Measurements from ENCODE around the gene EHD3.

EHD3 gene

GRCh38 chr2:31233741-31234682 lies at the start of gene EHD3:
EHD3 (plus strand) TSS chr2:31234152; CDS start chr2:31234622, 470 bp downstream.
- peak within 1 kb of the TSS; percentile 91 for H3K4me3 Mint-ChIP-seq
- ATAC-seq (ENCODE audit: low read depth) (peak; percentile 97), DNase-seq (ENCODE audit: low spot score in 2 of 2) (peak; percentile 76 to 85)
- no peaks in the 10 kb centered on the region for H3K27me3 Mint-ChIP-seq
- H3K9me3 Mint-ChIP-seq: no peaks in the 10 kb centered on the region
- peaks cover 40% of the 10 kb centered on the region for H3K4me1 Mint-ChIP-seq
- peak within 1 kb of the TSS; percentile 78 for H3K27ac Mint-ChIP-seq
- H3K36me3 Mint-ChIP-seq: peaks cover 5% of the 10 kb centered on the region

GRCh38 chr2:31187166-31187565 lies 46.8 kb upstream of the EHD3 start:
- no peak for DNase-seq (ENCODE audit: low spot score in 2 of 2)
- Mint-ChIP-seq H3K9me3 (peaks cover 1% of the 10 kb centered on the region), H3K27me3 (no peaks in the 10 kb centered on the region), H3K4me3 (no peak overlapping the region), H3K36me3 (peaks cover 31% of the 10 kb centered on the region), H3K4me1 (peaks cover 3% of the 10 kb centered on the region), H3K27ac (no peak overlapping the region)
- ATAC-seq (ENCODE audit: low read depth): no peak

GRCh38 chr2:31188131-31188530 lies 45.8 kb upstream of the EHD3 start:
- Mint-ChIP-seq H3K4me3 (no peak overlapping the region), H3K27me3 (no peaks in the 10 kb centered on the region), H3K27ac (no peak overlapping the region), H3K36me3 (peaks cover 31% of the 10 kb centered on the region), H3K4me1 (peaks cover 5% of the 10 kb centered on the region), H3K9me3 (peaks cover 1% of the 10 kb centered on the region)
- no peak for DNase-seq (ENCODE audit: low spot score in 2 of 2)
- no peak for ATAC-seq (ENCODE audit: low read depth)

GRCh38 chr2:31189141-31189540 lies 44.8 kb upstream of the EHD3 start:
- DNase-seq (ENCODE audit: low spot score in 2 of 2) (no peak), ATAC-seq (ENCODE audit: low read depth) (no peak)
- Mint-ChIP-seq H3K4me3 (no peak overlapping the region), H3K4me1 (peaks cover 11% of the 10 kb centered on the region), H3K27me3 (no peaks in the 10 kb centered on the region), H3K36me3 (peaks cover 26% of the 10 kb centered on the region), H3K9me3 (no peaks in the 10 kb centered on the region), H3K27ac (no peak overlapping the region)

GRCh38 chr2:31190188-31190587 lies 43.8 kb upstream of the EHD3 start:
- no peak for DNase-seq (ENCODE audit: low spot score in 2 of 2)
- Mint-ChIP-seq H3K36me3 (peaks cover 17% of the 10 kb centered on the region), H3K4me3 (no peak overlapping the region), H3K9me3 (no peaks in the 10 kb centered on the region), H3K4me1 (peaks cover 13% of the 10 kb centered on the region), H3K27ac (no peak overlapping the region), H3K27me3 (no peaks in the 10 kb centered on the region)
- no peak for ATAC-seq (ENCODE audit: low read depth)

GRCh38 chr2:31191931-31192330 lies 42.0 kb upstream of the EHD3 start:
- ATAC-seq (ENCODE audit: low read depth) (no peak), DNase-seq (ENCODE audit: low spot score in 2 of 2) (no peak)
- peaks cover 2% of the 10 kb centered on the region for H3K9me3 Mint-ChIP-seq
- no peak overlapping the region for H3K27ac Mint-ChIP-seq
- H3K36me3 Mint-ChIP-seq: peaks cover 20% of the 10 kb centered on the region
- H3K4me3 Mint-ChIP-seq: no peak overlapping the region
- H3K4me1 Mint-ChIP-seq: peaks cover 13% of the 10 kb centered on the region
- H3K27me3 Mint-ChIP-seq: no peaks in the 10 kb centered on the region

- ATAC-seq (ENCODE audit: low read depth): no peak
- no peaks in the 10 kb centered on the region for H3K27me3 Mint-ChIP-seq
- H3K9me3 Mint-ChIP-seq: peaks cover 2% of the 10 kb centered on the region
Observed at GRCh38 chr2:31192396-31192795, 41.6 kb upstream of the EHD3 start.

GRCh38 chr2:31192851-31193392 lies 41.0 kb upstream of the EHD3 start:
- Mint-ChIP-seq H3K4me3 (no peak overlapping the region), H3K27me3 (no peaks in the 10 kb centered on the region), H3K27ac (no peak overlapping the region), H3K9me3 (peaks cover 2% of the 10 kb centered on the region), H3K36me3 (peaks cover 25% of the 10 kb centered on the region), H3K4me1 (peaks cover 13% of the 10 kb centered on the region)
- DNase-seq (ENCODE audit: low spot score in 2 of 2) (no peak), ATAC-seq (ENCODE audit: low read depth) (no peak)

More at GRCh38 chr2:31192396-31192795, 41.6 kb upstream of the EHD3 start:
- no peak overlapping the region for H3K27ac Mint-ChIP-seq
- H3K4me1 Mint-ChIP-seq: peaks cover 13% of the 10 kb centered on the region
- peaks cover 23% of the 10 kb centered on the region for H3K36me3 Mint-ChIP-seq
- no peak overlapping the region for H3K4me3 Mint-ChIP-seq
- no peak for DNase-seq (ENCODE audit: low spot score in 2 of 2)

GRCh38 chr2:31193806-31194205 lies 40.1 kb upstream of the EHD3 start:
- Mint-ChIP-seq H3K9me3 (peaks cover 2% of the 10 kb centered on the region), H3K27me3 (no peaks in the 10 kb centered on the region), H3K27ac (no peak overlapping the region), H3K36me3 (peaks cover 23% of the 10 kb centered on the region), H3K4me1 (peaks cover 13% of the 10 kb centered on the region), H3K4me3 (no peak overlapping the region)
- no peak for DNase-seq (ENCODE audit: low spot score in 2 of 2)
- ATAC-seq (ENCODE audit: low read depth): peak; percentile 31

GRCh38 chr2:31196622-31197021 lies 37.3 kb upstream of the EHD3 start:
- peaks cover 10% of the 10 kb centered on the region for H3K4me1 Mint-ChIP-seq
- peaks cover 4% of the 10 kb centered on the region for H3K9me3 Mint-ChIP-seq
- no peak overlapping the region for H3K4me3 Mint-ChIP-seq
- H3K27me3 Mint-ChIP-seq: no peaks in the 10 kb centered on the region
- no peak overlapping the region for H3K27ac Mint-ChIP-seq
- DNase-seq (ENCODE audit: low spot score in 2 of 2) (no peak), ATAC-seq (ENCODE audit: low read depth) (no peak)
- H3K36me3 Mint-ChIP-seq: peaks cover 15% of the 10 kb centered on the region

GRCh38 chr2:31197166-31197565 lies 36.8 kb upstream of the EHD3 start:
- Mint-ChIP-seq H3K27me3 (no peaks in the 10 kb centered on the region), H3K36me3 (peaks cover 15% of the 10 kb centered on the region), H3K4me3 (no peak overlapping the region), H3K9me3 (peaks cover 4% of the 10 kb centered on the region), H3K27ac (no peak overlapping the region), H3K4me1 (peaks cover 10% of the 10 kb centered on the region)
- ATAC-seq (ENCODE audit: low read depth) (no peak), DNase-seq (ENCODE audit: low spot score in 2 of 2) (no peak)

GRCh38 chr2:31197669-31198068 lies 36.3 kb upstream of the EHD3 start:
- no peak for ATAC-seq (ENCODE audit: low read depth)
- peaks cover 4% of the 10 kb centered on the region for H3K9me3 Mint-ChIP-seq
- no peak for DNase-seq (ENCODE audit: low spot score in 2 of 2)
- H3K4me1 Mint-ChIP-seq: peaks cover 10% of the 10 kb centered on the region
- peaks cover 15% of the 10 kb centered on the region for H3K36me3 Mint-ChIP-seq
- no peak overlapping the region for H3K27ac Mint-ChIP-seq
- no peaks in the 10 kb centered on the region for H3K27me3 Mint-ChIP-seq
- H3K4me3 Mint-ChIP-seq: no peak overlapping the region

- ATAC-seq (ENCODE audit: low read depth): no peak
- Mint-ChIP-seq H3K27me3 (no peaks in the 10 kb centered on the region), H3K4me3 (no peak overlapping the region), H3K4me1 (peaks cover 2% of the 10 kb centered on the region), H3K27ac (peak overlapping the region; percentile 7), H3K9me3 (peaks cover 4% of the 10 kb centered on the region), H3K36me3 (peaks cover 15% of the 10 kb centered on the region)
- DNase-seq (ENCODE audit: low spot score in 2 of 2): no peak
Observed at GRCh38 chr2:31199206-31199605, 34.7 kb upstream of the EHD3 start.

- Mint-ChIP-seq H3K4me1 (no peaks in the 10 kb centered on the region), H3K27ac (no peak overlapping the region), H3K9me3 (peaks cover 2% of the 10 kb centered on the region), H3K36me3 (peaks cover 13% of the 10 kb centered on the region), H3K4me3 (no peak overlapping the region), H3K27me3 (no peaks in the 10 kb centered on the region)
- ATAC-seq (ENCODE audit: low read depth) (no peak), DNase-seq (ENCODE audit: low spot score in 2 of 2) (no peak)
Observed at GRCh38 chr2:31200972-31201371, 33.0 kb upstream of the EHD3 start.
